ENCODE results near the gene PPP1R12B.
"Not testable (repeated sequence)": the region's sequence is repeated elsewhere in the genome, so short reads cannot be mapped to it uniquely, and the experiment has no call there.

Gene PPP1R12B

GRCh38 chr1:202588503-202589189 is 240.1 kb downstream of the PPP1R12B start:
- DNase-seq = no peak

- no peak for DNase-seq
These were observed 240.9 kb downstream of the PPP1R12B start for GRCh38 chr1:202589190-202589930.

- DNase-seq = no peak
These were observed 241.6 kb downstream of the PPP1R12B start for GRCh38 chr1:202590126-202590525.

- DNase-seq = no peak
These were observed 242.5 kb downstream of the PPP1R12B start for GRCh38 chr1:202590975-202591411.

GRCh38 chr1:202591515-202591914 is 243.0 kb downstream of the PPP1R12B start:
- no peak for DNase-seq

- no peak for DNase-seq
These were observed 243.6 kb downstream of the PPP1R12B start for GRCh38 chr1:202592146-202592545.

- DNase-seq = no peak
These were observed 245.3 kb downstream of the PPP1R12B start for GRCh38 chr1:202593845-202594244.

- DNase-seq = no peak
These were observed 248.1 kb downstream of the PPP1R12B start for GRCh38 chr1:202596638-202597037.

- no peak for DNase-seq
These were observed 248.7 kb downstream of the PPP1R12B start for GRCh38 chr1:202597090-202597761.

GRCh38 chr1:202599669-202600431 is 251.4 kb downstream of the PPP1R12B start:
- DNase-seq = peak; percentile 22

- no peak for DNase-seq
These were observed 252.0 kb downstream of the PPP1R12B start for GRCh38 chr1:202600432-202601041.

- no peak for DNase-seq
These were observed 254.9 kb downstream of the PPP1R12B start for GRCh38 chr1:202603435-202603834.

GRCh38 chr1:202605515-202605914 is 257.0 kb downstream of the PPP1R12B start:
- no peak for DNase-seq

- not testable (repeated sequence) for DNase-seq
These were observed 263.5 kb downstream of the PPP1R12B start for GRCh38 chr1:202612036-202612435.

- DNase-seq = no peak
These were observed 265.1 kb downstream of the PPP1R12B start for GRCh38 chr1:202613571-202613970.

- not testable (repeated sequence) for DNase-seq
These were observed 266.1 kb downstream of the PPP1R12B start for GRCh38 chr1:202614363-202615207.

GRCh38 chr1:202615208-202615500 is 266.7 kb downstream of the PPP1R12B start:
- DNase-seq = not testable (repeated sequence)

- DNase-seq = no peak
These were observed 267.2 kb downstream of the PPP1R12B start for GRCh38 chr1:202615501-202616354.

- DNase-seq = no peak
These were observed 267.9 kb downstream of the PPP1R12B start for GRCh38 chr1:202616355-202616915.

GRCh38 chr1:202619012-202619411 is 270.5 kb downstream of the PPP1R12B start:
- DNase-seq = not testable (repeated sequence)
